NCI-H82 (cell line): ENCODE measurements around the gene EFNB1.

Experiments used
- DNase-seq: peaks from one replicate; lab custom pipeline; 2025; lab: John Stamatoyannopoulos, UW

The EFNB1 gene

GRCh38 chrX:68889249-68889648 is 60.4 kb downstream of the EFNB1 start:
- no peak for DNase-seq
